PFSK-1 (cell line): Measurements from ENCODE around the gene CFAP61.

Experiments used
- FOXP2 ChIP-seq: optimal IDR thresholded peaks from 2 replicates; pipeline ENCODE3; 2011; ENCODE audit warnings: borderline replicate concordance, control low read depth, inconsistent platforms; ENCODE audit not compliant: insufficient read depth; ENCODE audit errors: extremely low read length, extremely low read depth
- POLR2AphosphoS5 ChIP-seq: IDR thresholded peaks from 2 replicates; pipeline ENCODE4 v1.6.1; 2012; ENCODE audit warnings: low read depth, mild to moderate bottlenecking, control low read depth, low read length, moderate library complexity
- SIN3A ChIP-seq: IDR thresholded peaks from 2 replicates; pipeline ENCODE4 v1.6.1; 2012; ENCODE audit warnings: mild to moderate bottlenecking, low read length, moderate library complexity, borderline replicate concordance; ENCODE audit not compliant: insufficient read depth
- TAF1 ChIP-seq: IDR thresholded peaks from 2 replicates; pipeline ENCODE4 v1.6.1; 2012; ENCODE audit warnings: low read length, control low read depth, borderline replicate concordance; ENCODE audit not compliant: insufficient read depth
- TF ChIP-seq, protein P1 (sequence below), 2 experiments: IDR thresholded peaks; 2 replicates each; pipeline versions ENCODE4 v1.6.1 to v1.8.0; 2011 to 2012; ENCODE audit warnings: low read depth in 2 of 2, low read length in 2 of 2, control low read depth in 1 of 2, inconsistent platforms in 1 of 2, mild to moderate bottlenecking in 1 of 2, moderate library complexity in 1 of 2; ENCODE audit not compliant: insufficient read depth in 1 of 2

CFAP61 gene

DNA sequence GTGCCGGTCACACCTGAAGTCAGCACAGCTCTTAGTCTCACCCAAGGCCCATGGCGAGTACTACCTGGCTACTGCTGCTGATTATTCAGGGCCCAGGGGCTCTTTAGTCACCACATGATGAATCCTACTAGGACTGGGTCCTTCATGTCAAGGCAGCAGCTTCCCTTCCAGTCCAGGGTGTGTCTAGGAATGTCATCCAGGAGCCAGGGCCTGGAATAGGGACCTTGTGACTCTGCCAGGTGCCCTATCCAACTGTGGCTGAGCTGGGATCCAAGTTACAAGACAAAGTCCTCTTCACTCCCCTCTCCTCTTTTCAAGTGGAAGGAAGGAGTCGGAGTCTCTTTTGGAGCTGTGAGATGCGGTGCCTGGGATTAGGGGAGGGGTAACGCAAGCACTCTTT lies 85.5 kb downstream of the CFAP61 start:
- TF ChIP-seq, protein P1, sequence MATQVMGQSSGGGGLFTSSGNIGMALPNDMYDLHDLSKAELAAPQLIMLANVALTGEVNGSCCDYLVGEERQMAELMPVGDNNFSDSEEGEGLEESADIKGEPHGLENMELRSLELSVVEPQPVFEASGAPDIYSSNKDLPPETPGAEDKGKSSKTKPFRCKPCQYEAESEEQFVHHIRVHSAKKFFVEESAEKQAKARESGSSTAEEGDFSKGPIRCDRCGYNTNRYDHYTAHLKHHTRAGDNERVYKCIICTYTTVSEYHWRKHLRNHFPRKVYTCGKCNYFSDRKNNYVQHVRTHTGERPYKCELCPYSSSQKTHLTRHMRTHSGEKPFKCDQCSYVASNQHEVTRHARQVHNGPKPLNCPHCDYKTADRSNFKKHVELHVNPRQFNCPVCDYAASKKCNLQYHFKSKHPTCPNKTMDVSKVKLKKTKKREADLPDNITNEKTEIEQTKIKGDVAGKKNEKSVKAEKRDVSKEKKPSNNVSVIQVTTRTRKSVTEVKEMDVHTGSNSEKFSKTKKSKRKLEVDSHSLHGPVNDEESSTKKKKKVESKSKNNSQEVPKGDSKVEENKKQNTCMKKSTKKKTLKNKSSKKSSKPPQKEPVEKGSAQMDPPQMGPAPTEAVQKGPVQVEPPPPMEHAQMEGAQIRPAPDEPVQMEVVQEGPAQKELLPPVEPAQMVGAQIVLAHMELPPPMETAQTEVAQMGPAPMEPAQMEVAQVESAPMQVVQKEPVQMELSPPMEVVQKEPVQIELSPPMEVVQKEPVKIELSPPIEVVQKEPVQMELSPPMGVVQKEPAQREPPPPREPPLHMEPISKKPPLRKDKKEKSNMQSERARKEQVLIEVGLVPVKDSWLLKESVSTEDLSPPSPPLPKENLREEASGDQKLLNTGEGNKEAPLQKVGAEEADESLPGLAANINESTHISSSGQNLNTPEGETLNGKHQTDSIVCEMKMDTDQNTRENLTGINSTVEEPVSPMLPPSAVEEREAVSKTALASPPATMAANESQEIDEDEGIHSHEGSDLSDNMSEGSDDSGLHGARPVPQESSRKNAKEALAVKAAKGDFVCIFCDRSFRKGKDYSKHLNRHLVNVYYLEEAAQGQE (IDR thresholded peaks at IDR 0.05; ENCODE audit: insufficient read depth in 1 of 2, low read depth in 2 of 2, low read length in 2 of 2), result no peak
- no peak for TF ChIP-seq FOXP2
- no peak for TF ChIP-seq TAF1
- no peak for TF ChIP-seq POLR2AphosphoS5

DNA sequence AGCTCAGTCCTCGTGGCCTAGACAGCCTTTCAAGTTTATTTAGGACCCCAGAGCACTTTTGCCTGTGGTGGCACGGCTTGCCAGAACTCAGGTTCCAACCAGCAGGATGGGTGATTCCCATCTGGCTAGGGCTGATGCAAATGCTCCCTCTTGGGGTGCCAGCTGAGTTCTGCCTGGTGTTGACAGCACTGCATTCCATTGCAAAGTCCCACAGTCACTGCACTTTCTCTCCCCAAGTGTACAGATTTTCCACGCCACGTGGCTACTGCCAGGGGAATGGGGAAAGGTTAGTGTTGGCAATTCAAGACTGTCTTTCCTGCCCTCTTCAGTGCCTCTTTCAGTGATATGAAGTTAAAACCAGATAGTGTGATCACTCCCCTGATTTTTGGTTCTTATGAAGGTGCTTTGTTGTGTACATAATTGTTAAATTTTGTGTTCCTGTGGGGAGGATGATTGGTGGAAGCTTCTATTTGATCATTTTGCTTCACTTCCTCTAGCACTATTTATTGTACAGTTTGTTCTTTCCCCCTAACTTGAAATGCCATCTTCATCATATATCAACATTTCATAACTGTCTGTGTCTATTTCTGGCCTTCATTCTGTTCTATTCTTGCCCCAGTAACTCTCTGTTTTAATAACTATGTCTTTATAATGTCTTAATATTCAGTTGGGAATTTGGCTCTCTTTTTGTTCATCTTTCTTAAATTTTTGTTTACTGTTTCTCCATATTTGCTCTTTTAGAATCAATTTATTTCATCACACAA lies 86.2 kb downstream of the CFAP61 start:
- TF ChIP-seq POLR2AphosphoS5 (no peak), TAF1 (no peak), SIN3A (no peak), FOXP2 (no peak)
- TF ChIP-seq, protein P1 (IDR thresholded peaks at IDR 0.05; ENCODE audit: insufficient read depth in 1 of 2, low read depth in 2 of 2, low read length in 2 of 2), result no peak

DNA sequence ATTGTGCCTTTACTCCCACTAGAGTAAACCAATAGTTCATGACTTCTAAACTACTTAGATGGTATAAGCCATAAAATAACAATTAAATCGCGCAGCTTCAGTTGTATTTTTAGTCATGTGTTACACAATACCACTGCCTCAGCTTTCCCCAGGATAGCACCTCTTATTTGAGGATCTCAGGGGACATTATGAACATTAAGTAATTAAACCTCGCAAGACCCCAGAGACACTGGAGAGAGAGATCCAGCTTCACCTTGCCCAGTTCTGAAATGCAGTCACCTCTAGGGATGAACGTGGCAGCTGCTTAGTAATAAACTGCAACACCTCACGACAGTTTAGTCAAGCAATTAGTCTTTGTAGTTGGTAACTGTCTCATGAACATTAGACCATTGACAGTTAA lies 87.1 kb downstream of the CFAP61 start:
- TF ChIP-seq POLR2AphosphoS5 (no peak), SIN3A (no peak), TAF1 (no peak), FOXP2 (no peak)
- TF ChIP-seq, protein P1 (IDR thresholded peaks at IDR 0.05; ENCODE audit: insufficient read depth in 1 of 2, low read depth in 2 of 2, low read length in 2 of 2), result no peak

DNA sequence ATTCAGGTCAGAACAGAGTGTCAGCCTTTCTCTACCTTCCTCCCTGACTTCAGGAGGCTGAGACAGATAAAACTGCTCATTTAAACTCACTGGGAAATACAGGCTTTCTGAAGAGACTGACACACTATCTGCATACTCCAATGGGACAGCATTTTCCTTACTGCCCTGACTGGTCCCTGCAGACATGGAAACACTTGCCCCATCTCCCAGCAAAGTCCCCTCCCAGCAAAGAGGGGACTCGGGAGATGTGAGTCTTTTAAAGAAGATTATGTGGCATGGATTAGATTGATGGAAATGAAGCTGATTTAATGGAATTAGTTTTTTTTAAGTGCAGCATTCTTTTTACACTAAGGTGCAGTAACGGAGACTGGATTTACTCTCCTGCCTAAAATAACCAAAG lies 90.8 kb downstream of the CFAP61 start:
- TF ChIP-seq POLR2AphosphoS5 (no peak), SIN3A (no peak), FOXP2 (no peak), TAF1 (no peak)
- TF ChIP-seq, protein P1 (IDR thresholded peaks at IDR 0.05; ENCODE audit: insufficient read depth in 1 of 2, low read depth in 2 of 2, low read length in 2 of 2), result no peak
